ENCODE data around the gene CPS1. TPM values are rescaled to one million over a fixed set of nuclear protein-coding genes. Genes with fewer than 3 reads are reported as not detected.

Gene CPS1
- total RNA-seq, 1 experiment from 2014 or later = 14.2 TPM

GRCh38 chr2:210539035-210539434 lies 17.4 kb upstream of the CPS1 start:
- H3K4ac ChIP-seq (ENCODE audit: low read depth, low read length) = no peak overlapping the region
- no peaks in the 10 kb centered on the region for H3K9me3 ChIP-seq (ENCODE audit: control insufficient read depth, low read depth, low read length)
- H4K20me1 ChIP-seq (ENCODE audit: control insufficient read depth, insufficient read depth, insufficient read length) = no peaks in the 10 kb centered on the region
- H3K4me1 ChIP-seq (ENCODE audit: insufficient read depth, low read length) = peaks cover 5% of the 10 kb centered on the region; the same call in 1 of the 2 replicates
- DNase-seq = no peak
- WGBS (ENCODE audit: extremely low coverage, insufficient read length, low lambda C conversion rate) = no CpG with 5 or more reads among the region's 2 CpGs
- Mint-ChIP-seq H3K4me3 (no peak overlapping the region), H3K36me3 (ENCODE audit: insufficient read depth in 1 of 3, low read depth in 3 of 3) (no peaks in the 10 kb centered on the region), H3K27me3 (ENCODE audit: low read depth) (peaks cover 4% of the 10 kb centered on the region), H3K4me1 (peaks cover 29 to 44% of the 10 kb centered on the region in 2 experiments), H3K9me3 (no peaks in the 10 kb centered on the region), H3K27ac (no peak overlapping the region)
- no peak overlapping the region for H2BK12ac ChIP-seq (ENCODE audit: insufficient read length, low read depth, low read length)
- no peak overlapping the region for H2BK15ac ChIP-seq (ENCODE audit: low read depth, low read length)
- no peak overlapping the region for H3K14ac ChIP-seq (ENCODE audit: insufficient read depth, low read length)
- H3K23me2 ChIP-seq (ENCODE audit: insufficient read length, low read depth, low read length, poor library complexity, severe bottlenecking) = no peaks in the 10 kb centered on the region
- no peak overlapping the region for H4K8ac ChIP-seq (replicated peaks; ENCODE audit: insufficient read length, low read depth, low read length)
- no peak overlapping the region for H4K91ac ChIP-seq (ENCODE audit: insufficient read length, low read depth, low read length)
- H3K18ac ChIP-seq (ENCODE audit: insufficient read length, low read depth, low read length) = no peak overlapping the region
- no peaks in the 10 kb centered on the region for H3K27me3 ChIP-seq (ENCODE audit: insufficient read depth, low read length)
- H2BK20ac ChIP-seq (ENCODE audit: low read depth, low read length, poor library complexity, severe bottlenecking) = no peak overlapping the region
- H3T11ph ChIP-seq (ENCODE audit: low read length) = no peak overlapping the region
- H2BK5ac ChIP-seq (ENCODE audit: insufficient read length, low read length) = no peak overlapping the region
- no peak overlapping the region for H2BK120ac ChIP-seq (ENCODE audit: low read depth, low read length, poor library complexity, severe bottlenecking)
- no peak overlapping the region for H3K23ac ChIP-seq (ENCODE audit: insufficient read length, low read depth, low read length)
- H3K27ac ChIP-seq (ENCODE audit: insufficient read length, low read depth, low read length) = no peak overlapping the region
- H3K56ac ChIP-seq (ENCODE audit: insufficient read length, low read depth, low read length) = no peak overlapping the region
- H3K9ac ChIP-seq (ENCODE audit: extremely low read depth, insufficient read length, low read length) = no peak overlapping the region
- H3K79me2 ChIP-seq (ENCODE audit: insufficient read depth, low read length) = no peaks in the 10 kb centered on the region
- no peak for TF ChIP-seq CTCF (conservative IDR thresholded peaks at IDR 0.05)
- no peak overlapping the region for H4K5ac ChIP-seq (ENCODE audit: insufficient read length, low read depth, low read length)
- no peak overlapping the region for H3K4me2 ChIP-seq (ENCODE audit: insufficient read depth, insufficient read length, low read length)
- H2AFZ ChIP-seq (ENCODE audit: low read length) = no peak overlapping the region
- H2AK5ac ChIP-seq (ENCODE audit: insufficient read length, low read length) = no peak overlapping the region
- no peaks in the 10 kb centered on the region for H3K79me1 ChIP-seq (ENCODE audit: insufficient read depth, low read depth, low read length, poor library complexity, severe bottlenecking)

All from H9 (cell line).